HL-60/S4 treated with retinoic acid at 250 ng/mL for 4 days and 3 days (cell line): ENCODE measurements around the gene MDGA2.
"Not testable (repeated sequence)": the region's sequence is repeated elsewhere in the genome, so short reads cannot be mapped to it uniquely, and the experiment has no call there.

ENCODE experiments used
- in situ Hi-C: fragments of 300-500 bp; cut with MboI; formaldehyde crosslinking; loops from 2 replicates; pipeline ENCODE4 v1.7.0; 2022; ENCODE audit warnings: low sequenced_read_pairs

MDGA2 gene

GRCh38 chr14:47624126-47624525 is 51.3 kb downstream of the MDGA2 start:
- in situ Hi-C loops: not testable (repeated sequence)

GRCh38 chr14:47619392-47619791 is 56.0 kb downstream of the MDGA2 start:
- in situ Hi-C loops: no loop called here

GRCh38 chr14:47606566-47606965 is 68.8 kb downstream of the MDGA2 start:
- in situ Hi-C loops: no loop called here

GRCh38 chr14:47596860-47597259 is 78.5 kb downstream of the MDGA2 start:
- in situ Hi-C loops: no loop called here

GRCh38 chr14:47596232-47596631 is 79.2 kb downstream of the MDGA2 start:
- in situ Hi-C loops: no loop called here

GRCh38 chr14:47595552-47595951 is 79.9 kb downstream of the MDGA2 start:
- in situ Hi-C loops: no loop called here

- in situ Hi-C loops: no loop called here
Measured at GRCh38 chr14:47590767-47591495, 84.5 kb downstream of the MDGA2 start.

GRCh38 chr14:47585447-47585846 is 90.0 kb downstream of the MDGA2 start:
- in situ Hi-C loops: no loop called here

GRCh38 chr14:47567273-47567672 is 108.1 kb downstream of the MDGA2 start:
- in situ Hi-C loops: no loop called here

- in situ Hi-C loops: no loop called here
Measured at GRCh38 chr14:47557894-47558293, 117.5 kb downstream of the MDGA2 start.

GRCh38 chr14:47555333-47555732 is 120.1 kb downstream of the MDGA2 start:
- in situ Hi-C loops: no loop called here

GRCh38 chr14:47549886-47550285 is 125.5 kb downstream of the MDGA2 start:
- in situ Hi-C loops: no loop called here

- in situ Hi-C loops: no loop called here
Measured at GRCh38 chr14:47543459-47543858, 131.9 kb downstream of the MDGA2 start.

- in situ Hi-C loops: no loop called here
Measured at GRCh38 chr14:47541662-47542061, 133.7 kb downstream of the MDGA2 start.

GRCh38 chr14:47539031-47539461 is 136.4 kb downstream of the MDGA2 start:
- in situ Hi-C loops: no loop called here

- in situ Hi-C loops: no loop called here
Measured at GRCh38 chr14:47536341-47536740, 139.1 kb downstream of the MDGA2 start.

GRCh38 chr14:47526591-47527244 is 148.7 kb downstream of the MDGA2 start:
- in situ Hi-C loops: no loop called here

- in situ Hi-C loops: no loop called here
Measured at GRCh38 chr14:47524524-47524923, 150.9 kb downstream of the MDGA2 start.

GRCh38 chr14:47520382-47520781 is 155.0 kb downstream of the MDGA2 start:
- in situ Hi-C loops: no loop called here

- in situ Hi-C loops: no loop called here
Measured at GRCh38 chr14:47511829-47512228, 163.6 kb downstream of the MDGA2 start.

- in situ Hi-C loops: no loop called here
Measured at GRCh38 chr14:47509957-47510356, 165.4 kb downstream of the MDGA2 start.

- in situ Hi-C loops: no loop called here
Measured at GRCh38 chr14:47507861-47508260, 167.5 kb downstream of the MDGA2 start.

- in situ Hi-C loops: no loop called here
Measured at GRCh38 chr14:47500369-47500768, 175.0 kb downstream of the MDGA2 start.
